Measurements from ENCODE around the gene GIPC3.
"Not testable (repeated sequence)": the region's sequence is repeated elsewhere in the genome, so short reads cannot be mapped to it uniquely, and the experiment has no call there.

GIPC3 gene

GRCh38 chr19:3550947-3551791, 34.1 kb upstream of the GIPC3 start:
- DNase-seq (ENCODE audit: low read depth) = no peak

GRCh38 chr19:3551792-3552095, 33.5 kb upstream of the GIPC3 start:
- no peak for DNase-seq (ENCODE audit: low read depth)

- DNase-seq (ENCODE audit: low read depth) = no peak
Measured at GRCh38 chr19:3554254-3555083, 30.8 kb upstream of the GIPC3 start.

- no peak for DNase-seq (ENCODE audit: low read depth)
Measured at GRCh38 chr19:3555653-3556422, 29.4 kb upstream of the GIPC3 start.

- no peak for DNase-seq (ENCODE audit: low read depth)
Measured at GRCh38 chr19:3556423-3556977, 28.8 kb upstream of the GIPC3 start.

GRCh38 chr19:3556978-3557460, 28.3 kb upstream of the GIPC3 start:
- no peak for DNase-seq (ENCODE audit: low read depth)

- peak; percentile 83 for DNase-seq (ENCODE audit: low read depth)
Measured at GRCh38 chr19:3557461-3558248, 27.6 kb upstream of the GIPC3 start, which contains the start of gene MFSD12. Gene MFSD12, minus strand, starts transcription at chr19:3557586. Its CDS starts 183 bp downstream, at chr19:3557403.

GRCh38 chr19:3563709-3564524, 21.4 kb upstream of the GIPC3 start:
- no peak for DNase-seq (ENCODE audit: low read depth)

GRCh38 chr19:3565139-3565538, 20.1 kb upstream of the GIPC3 start:
- DNase-seq (ENCODE audit: low read depth) = no peak

- DNase-seq (ENCODE audit: low read depth) = not testable (repeated sequence)
Measured at GRCh38 chr19:3570042-3570441, 15.2 kb upstream of the GIPC3 start.

- DNase-seq (ENCODE audit: low read depth) = no peak
Measured at GRCh38 chr19:3570606-3571011, 14.7 kb upstream of the GIPC3 start.

GRCh38 chr19:3572132-3572854, 13.0 kb upstream of the GIPC3 start:
- DNase-seq (ENCODE audit: low read depth) = peak; percentile 99

- no peak for DNase-seq (ENCODE audit: low read depth)
Measured at GRCh38 chr19:3572855-3573161, 12.5 kb upstream of the GIPC3 start, which contains the start of gene HMG20B. Gene HMG20B, plus strand, starts transcription at chr19:3572944. Its CDS starts 366 bp downstream, at chr19:3573310.

GRCh38 chr19:3573162-3573857, 12.0 kb upstream of the GIPC3 start:
- no peak for DNase-seq (ENCODE audit: low read depth)

GRCh38 chr19:3573858-3574637, 11.2 kb upstream of the GIPC3 start:
- peak; percentile 78 for DNase-seq (ENCODE audit: low read depth)

GRCh38 chr19:3575260-3575741, 10.0 kb upstream of the GIPC3 start:
- no peak for DNase-seq (ENCODE audit: low read depth)

GRCh38 chr19:3575949-3576673, 9.2 kb upstream of the GIPC3 start:
- no peak for DNase-seq (ENCODE audit: low read depth)
